ENCODE results near the gene ZNF324B. TPM values are rescaled to one million over a fixed set of nuclear protein-coding genes. Genes with fewer than 3 reads are reported as not detected.

ZNF324B gene
- total RNA-seq, 1 donor from 2014 or later: 3.7 TPM

Other genes starting within 250 kb of the ZNF324B start
- gene ZNF544, start 222.7 kb upstream of the ZNF324B start, total RNA-seq: 28.1 TPM
- gene ZNF8, start 172.7 kb upstream of the ZNF324B start, total RNA-seq: 6.2 TPM
- 17.1 TPM for gene ERVK3-1, start 146.2 kb upstream of the ZNF324B start, total RNA-seq
- gene ZSCAN22, start 124.6 kb upstream of the ZNF324B start, total RNA-seq: 2.1 TPM
- gene A1BG, start 98.1 kb upstream of the ZNF324B start, total RNA-seq: 5.2 TPM
- gene ZNF497, start 88.9 kb upstream of the ZNF324B start, total RNA-seq: 0.40 TPM
- 0.54 TPM for gene ZNF837, start 70.6 kb upstream of the ZNF324B start, total RNA-seq
- gene RPS5, start 64.4 kb upstream of the ZNF324B start, total RNA-seq: 394 TPM
- gene RNF225, start 56.0 kb upstream of the ZNF324B start, total RNA-seq: not detected
- gene ZNF584, start 43.0 kb upstream of the ZNF324B start, total RNA-seq: 19.8 TPM
- 5.4 TPM for gene ZNF132, start 11.5 kb upstream of the ZNF324B start, total RNA-seq
- gene ZNF324, start 15.5 kb downstream of the ZNF324B start, total RNA-seq: 5.1 TPM
- 5.8 TPM for gene ZNF446, start 24.7 kb downstream of the ZNF324B start, total RNA-seq
- 2.0 TPM for gene SLC27A5, start 60.4 kb downstream of the ZNF324B start, total RNA-seq
- 13.8 TPM for gene ZBTB45, start 68.2 kb downstream of the ZNF324B start, total RNA-seq
- 140 TPM for gene TRIM28, start 92.4 kb downstream of the ZNF324B start, total RNA-seq
- 138 TPM for gene CHMP2A, start 103.5 kb downstream of the ZNF324B start, total RNA-seq
- 111 TPM for gene UBE2M, start 107.0 kb downstream of the ZNF324B start, total RNA-seq
- 12.4 TPM for gene MZF1, start 121.7 kb downstream of the ZNF324B start, total RNA-seq

Data from cardiac septum (tissue), 1 donor.